Breast epithelium (tissue), 4 donors: Measurements from ENCODE around the gene RMND5B. TPM values are rescaled to one million over a fixed set of nuclear protein-coding genes. Genes with fewer than 3 reads are reported as not detected.

Experiments
- DNase-seq, 2 donors: peaks; one replicate each; pipeline ENCODE4 v3.0.0-alpha.2; 2019; ENCODE audit warnings: low spot score in 2 of 2
- H3K27ac ChIP-seq, 2 donors: fragments of 200-600 bp; sonication (generic) in 1 of 2; one replicate each; pipeline ENCODE4 v1.5.1; 2016 to 2019; ENCODE audit warnings: mild to moderate bottlenecking in 1 of 2
- H3K27me3 ChIP-seq, 2 donors: fragments of 200-600 bp; sonication (generic) in 1 of 2; one replicate each; pipeline versions ENCODE4 v1.5.1 to v1.6.0; 2017 to 2019; ENCODE audit warnings: control low read depth in 1 of 2, mild to moderate bottlenecking in 1 of 2
- H3K36me3 ChIP-seq: fragments of 200-600 bp; one replicate; pipeline ENCODE4 v1.5.1; 2019
- H3K4me1 ChIP-seq, 2 donors: fragments of 200-600 bp; sonication (generic); one replicate each; pipeline ENCODE4 v1.5.1; 2016 to 2019; ENCODE audit warnings: control low read depth in 1 of 2
- H3K4me3 ChIP-seq, 3 donors: fragments of 200-600 bp; sonication (generic); 1 replicate in 2 of 3; 2 replicates in 1 of 3; pipeline ENCODE4 v1.5.1; 2016 to 2019; ENCODE audit warnings: mild to moderate bottlenecking in 3 of 3, moderate library complexity in 2 of 3
- H3K9me3 ChIP-seq, 2 donors: fragments of 200-600 bp; sonication (generic) in 1 of 2; one replicate each; pipeline ENCODE4 v1.5.1; 2016 to 2019; ENCODE audit warnings: control low read depth in 1 of 2
- POLR2A ChIP-seq: fragments of 450-650 bp; IDR thresholded peaks from one replicate; pipeline ENCODE4 v1.6.1; 2016; ENCODE audit warnings: antibody characterized with exemption, mild to moderate bottlenecking, moderate library complexity
- POLR2AphosphoS5 ChIP-seq, 3 donors: sonication (generic); formaldehyde crosslinking; IDR thresholded peaks; one replicate each; pipeline ENCODE4 v1.6.1; 2017; ENCODE audit warnings: antibody characterized with exemption in 3 of 3
- intact Hi-C: fragments of 100-400 bp; cut with DNase I; formaldehyde crosslinking; loops from one replicate; pipeline ENCODE4 v1.15.1; 2023; ENCODE audit warnings: low total_unique reads
- total RNA-seq, 3 donors: library from RNA; depleted of rRNA; stranded (reverse); fragments of >200 nt; gene quantifications; one replicate each; pipeline ENCODE4 v1.1.0, GENCODE V29; 2016
- TF ChIP-seq, protein P1 (sequence below), 3 donors: fragments of 450-650 bp; IDR thresholded peaks; one replicate each; pipeline ENCODE4 v1.5.1; 2016 to 2017; ENCODE audit warnings: antibody characterized with exemption in 3 of 3, mild to moderate bottlenecking in 3 of 3, moderate library complexity in 3 of 3

RMND5B gene
- total RNA-seq, 3 donors from 2014 or later: 34.4 to 40.4 (median 36.3) TPM

DNA sequence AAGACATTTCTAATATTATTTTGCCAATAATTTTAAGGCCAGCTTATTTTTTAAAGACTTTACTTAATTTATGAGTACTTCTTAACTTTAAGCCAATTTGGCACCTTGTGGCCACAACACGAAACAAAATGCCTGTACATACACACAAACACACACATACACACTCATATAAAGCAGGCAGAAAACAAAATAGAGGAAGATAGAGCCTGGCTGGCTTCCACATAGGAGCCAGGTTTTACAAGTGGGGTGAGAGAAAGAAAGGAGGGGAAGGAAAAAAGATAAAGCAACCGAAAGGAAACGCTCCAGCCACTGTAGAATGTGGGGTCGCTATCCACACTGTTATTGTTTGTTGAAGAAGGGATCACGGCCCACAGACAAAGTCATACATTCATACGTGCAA lies 46.0 kb downstream of the RMND5B start:
- DNase-seq: no peak
- no peaks in the 10 kb centered on the region for H3K9me3 ChIP-seq
- H3K4me3 ChIP-seq: no peak overlapping the region
- H3K36me3 ChIP-seq: no peaks in the 10 kb centered on the region
- intact Hi-C loops: no loop called here
- TF ChIP-seq POLR2A (no peak), POLR2AphosphoS5 (IDR thresholded peaks at IDR 0.05) (no peak)
- TF ChIP-seq, protein P1, sequence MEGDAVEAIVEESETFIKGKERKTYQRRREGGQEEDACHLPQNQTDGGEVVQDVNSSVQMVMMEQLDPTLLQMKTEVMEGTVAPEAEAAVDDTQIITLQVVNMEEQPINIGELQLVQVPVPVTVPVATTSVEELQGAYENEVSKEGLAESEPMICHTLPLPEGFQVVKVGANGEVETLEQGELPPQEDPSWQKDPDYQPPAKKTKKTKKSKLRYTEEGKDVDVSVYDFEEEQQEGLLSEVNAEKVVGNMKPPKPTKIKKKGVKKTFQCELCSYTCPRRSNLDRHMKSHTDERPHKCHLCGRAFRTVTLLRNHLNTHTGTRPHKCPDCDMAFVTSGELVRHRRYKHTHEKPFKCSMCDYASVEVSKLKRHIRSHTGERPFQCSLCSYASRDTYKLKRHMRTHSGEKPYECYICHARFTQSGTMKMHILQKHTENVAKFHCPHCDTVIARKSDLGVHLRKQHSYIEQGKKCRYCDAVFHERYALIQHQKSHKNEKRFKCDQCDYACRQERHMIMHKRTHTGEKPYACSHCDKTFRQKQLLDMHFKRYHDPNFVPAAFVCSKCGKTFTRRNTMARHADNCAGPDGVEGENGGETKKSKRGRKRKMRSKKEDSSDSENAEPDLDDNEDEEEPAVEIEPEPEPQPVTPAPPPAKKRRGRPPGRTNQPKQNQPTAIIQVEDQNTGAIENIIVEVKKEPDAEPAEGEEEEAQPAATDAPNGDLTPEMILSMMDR (IDR thresholded peaks at IDR 0.05): no peak
- peaks cover 0 to 4% of the 10 kb centered on the region in 2 donors for H3K27me3 ChIP-seq
- H3K4me1 ChIP-seq: no peaks in the 10 kb centered on the region
- H3K27ac ChIP-seq: no peak overlapping the region

- H3K9me3 ChIP-seq: no peaks in the 10 kb centered on the region
- peaks cover 0 to 4% of the 10 kb centered on the region in 2 donors for H3K27me3 ChIP-seq
- no peak overlapping the region for H3K4me3 ChIP-seq
- no peaks in the 10 kb centered on the region for H3K4me1 ChIP-seq
- intact Hi-C loops: no loop called here
- DNase-seq: no peak
- TF ChIP-seq POLR2A: no peak
- no peak for TF ChIP-seq POLR2AphosphoS5 (IDR thresholded peaks at IDR 0.05)
- TF ChIP-seq, protein P1 (IDR thresholded peaks at IDR 0.05): no peak
- no peaks in the 10 kb centered on the region for H3K36me3 ChIP-seq
- H3K27ac ChIP-seq: no peak overlapping the region
Observed at GRCh38 chr5:178177569-178177968, 46.8 kb downstream of the RMND5B start.

GRCh38 chr5:178180141-178180863 lies 49.5 kb downstream of the RMND5B start:
- Histone ChIP-seq H3K36me3 (no peaks in the 10 kb centered on the region), H3K27ac (no peak overlapping the region), H3K9me3 (no peaks in the 10 kb centered on the region), H3K27me3 (peaks cover 0 to 4% of the 10 kb centered on the region in 2 donors), H3K4me1 (no peaks in the 10 kb centered on the region), H3K4me3 (no peak overlapping the region)
- TF ChIP-seq, protein P1 (IDR thresholded peaks at IDR 0.05): no peak
- no peak for TF ChIP-seq POLR2AphosphoS5 (IDR thresholded peaks at IDR 0.05)
- no peak for TF ChIP-seq POLR2A
- DNase-seq: no peak
- intact Hi-C loops: no loop called here

GRCh38 chr5:178182158-178182876 lies 51.5 kb downstream of the RMND5B start:
- DNase-seq: no peak
- intact Hi-C loops: no loop called here
- Histone ChIP-seq H3K36me3 (no peaks in the 10 kb centered on the region), H3K27ac (no peak overlapping the region), H3K4me3 (no peak overlapping the region), H3K4me1 (no peaks in the 10 kb centered on the region), H3K27me3 (peaks cover 0 to 4% of the 10 kb centered on the region in 2 donors), H3K9me3 (no peaks in the 10 kb centered on the region)
- TF ChIP-seq POLR2AphosphoS5 (IDR thresholded peaks at IDR 0.05) (no peak), POLR2A (no peak)
- TF ChIP-seq, protein P1 (IDR thresholded peaks at IDR 0.05): no peak

GRCh38 chr5:178186427-178186826 lies 55.6 kb downstream of the RMND5B start:
- H3K27ac ChIP-seq: no peak overlapping the region
- H3K36me3 ChIP-seq: no peaks in the 10 kb centered on the region
- no peak overlapping the region for H3K4me3 ChIP-seq
- no peaks in the 10 kb centered on the region for H3K27me3 ChIP-seq
- no peaks in the 10 kb centered on the region for H3K4me1 ChIP-seq
- TF ChIP-seq, protein P1 (IDR thresholded peaks at IDR 0.05): no peak
- TF ChIP-seq POLR2AphosphoS5 (IDR thresholded peaks at IDR 0.05) (no peak), POLR2A (no peak)
- H3K9me3 ChIP-seq: no peaks in the 10 kb centered on the region
- DNase-seq: no peak
- intact Hi-C loops: no loop called here
